Measurements from ENCODE around the gene VWA8.

The VWA8 gene

GRCh38 chr13:41608111-41608838, 352.6 kb downstream of the VWA8 start:
- TF ChIP-seq, protein P1, sequence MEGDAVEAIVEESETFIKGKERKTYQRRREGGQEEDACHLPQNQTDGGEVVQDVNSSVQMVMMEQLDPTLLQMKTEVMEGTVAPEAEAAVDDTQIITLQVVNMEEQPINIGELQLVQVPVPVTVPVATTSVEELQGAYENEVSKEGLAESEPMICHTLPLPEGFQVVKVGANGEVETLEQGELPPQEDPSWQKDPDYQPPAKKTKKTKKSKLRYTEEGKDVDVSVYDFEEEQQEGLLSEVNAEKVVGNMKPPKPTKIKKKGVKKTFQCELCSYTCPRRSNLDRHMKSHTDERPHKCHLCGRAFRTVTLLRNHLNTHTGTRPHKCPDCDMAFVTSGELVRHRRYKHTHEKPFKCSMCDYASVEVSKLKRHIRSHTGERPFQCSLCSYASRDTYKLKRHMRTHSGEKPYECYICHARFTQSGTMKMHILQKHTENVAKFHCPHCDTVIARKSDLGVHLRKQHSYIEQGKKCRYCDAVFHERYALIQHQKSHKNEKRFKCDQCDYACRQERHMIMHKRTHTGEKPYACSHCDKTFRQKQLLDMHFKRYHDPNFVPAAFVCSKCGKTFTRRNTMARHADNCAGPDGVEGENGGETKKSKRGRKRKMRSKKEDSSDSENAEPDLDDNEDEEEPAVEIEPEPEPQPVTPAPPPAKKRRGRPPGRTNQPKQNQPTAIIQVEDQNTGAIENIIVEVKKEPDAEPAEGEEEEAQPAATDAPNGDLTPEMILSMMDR (IDR thresholded peaks at IDR 0.05; ENCODE audit: low read depth, low read length, missing control alignments) = no peak
- DNase-seq (ENCODE audit: extremely low read depth, low read depth) = peak; percentile 27
- no peak overlapping the region for H3K4me3 ChIP-seq (replicated peaks; ENCODE audit: low read depth, low read length)

DNA sequence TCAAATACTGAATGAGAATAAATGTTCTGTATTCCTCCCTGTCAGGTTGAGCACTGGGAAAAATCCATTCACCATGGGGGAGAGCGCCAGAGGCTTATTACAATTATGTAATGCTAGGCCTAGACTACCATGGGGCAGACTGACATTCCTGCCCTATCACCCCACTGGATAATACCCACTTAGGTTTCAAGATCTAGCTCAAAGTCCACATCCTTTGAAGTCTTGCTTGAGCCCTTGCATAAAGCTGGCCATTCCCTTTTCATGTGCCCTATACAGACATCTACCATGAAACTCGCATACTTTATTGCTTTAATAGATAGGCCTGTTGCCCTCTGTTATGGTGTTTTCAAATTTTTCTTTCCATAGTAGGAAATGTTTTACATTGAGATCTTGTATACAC, 354.3 kb downstream of the VWA8 start:
- TF ChIP-seq, protein P1 (IDR thresholded peaks at IDR 0.05; ENCODE audit: low read depth, low read length, missing control alignments) = no peak
- no peak for DNase-seq (ENCODE audit: extremely low read depth, low read depth)

DNA sequence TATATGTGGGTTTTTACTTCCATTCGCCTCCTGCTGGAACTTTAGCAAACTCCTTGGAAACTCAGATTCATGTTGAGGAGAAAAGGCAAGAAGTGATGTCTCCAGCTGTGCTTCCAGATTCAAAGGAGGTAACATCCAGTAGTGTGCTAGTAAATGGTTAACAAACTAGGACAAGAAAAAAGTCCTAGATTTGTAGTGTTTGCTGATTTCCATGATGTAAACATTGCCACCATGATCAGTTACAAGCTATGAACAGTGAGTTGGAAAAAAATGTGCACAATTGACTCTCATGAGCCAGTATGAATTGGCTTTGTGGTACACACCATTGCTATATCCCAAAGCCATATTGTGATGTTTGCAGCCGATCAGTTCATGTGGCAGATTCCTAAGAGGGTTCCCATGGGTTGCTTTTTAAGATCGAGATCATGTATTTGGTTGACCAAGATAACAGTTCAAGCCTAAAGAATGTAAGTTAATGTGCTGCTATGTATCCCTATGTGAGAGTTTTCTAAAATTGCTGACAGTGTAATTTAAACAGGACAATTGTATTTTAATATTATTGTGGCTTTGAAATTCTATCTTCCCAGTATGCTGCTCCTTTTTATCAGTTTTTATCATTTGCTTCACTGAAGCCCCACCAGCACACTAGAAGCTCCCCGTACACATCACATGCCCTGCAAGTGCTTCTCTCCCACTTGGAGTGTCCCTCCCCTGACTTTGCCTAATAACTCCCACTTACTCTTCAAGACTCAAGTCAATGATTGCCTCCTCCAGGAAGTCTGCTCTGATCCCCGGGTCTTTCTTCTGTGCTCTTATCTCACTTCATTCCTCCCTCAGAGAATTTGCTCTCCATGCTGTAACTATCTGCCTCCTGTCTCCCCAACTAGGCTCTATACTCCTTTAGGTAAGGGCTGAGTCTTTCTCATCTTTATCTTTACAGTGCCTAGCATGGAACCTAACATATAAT, 355.3 kb downstream of the VWA8 start:
- no peak overlapping the region for H3K4me3 ChIP-seq (replicated peaks; ENCODE audit: low read depth, low read length)
- TF ChIP-seq, protein P1 (IDR thresholded peaks at IDR 0.05; ENCODE audit: low read depth, low read length, missing control alignments) = no peak
- no peak for DNase-seq (ENCODE audit: extremely low read depth, low read depth)

More for the DNA sequence above, 354.3 kb downstream of the VWA8 start:
- H3K4me3 ChIP-seq (replicated peaks; ENCODE audit: low read depth, low read length) = no peak overlapping the region

DNA sequence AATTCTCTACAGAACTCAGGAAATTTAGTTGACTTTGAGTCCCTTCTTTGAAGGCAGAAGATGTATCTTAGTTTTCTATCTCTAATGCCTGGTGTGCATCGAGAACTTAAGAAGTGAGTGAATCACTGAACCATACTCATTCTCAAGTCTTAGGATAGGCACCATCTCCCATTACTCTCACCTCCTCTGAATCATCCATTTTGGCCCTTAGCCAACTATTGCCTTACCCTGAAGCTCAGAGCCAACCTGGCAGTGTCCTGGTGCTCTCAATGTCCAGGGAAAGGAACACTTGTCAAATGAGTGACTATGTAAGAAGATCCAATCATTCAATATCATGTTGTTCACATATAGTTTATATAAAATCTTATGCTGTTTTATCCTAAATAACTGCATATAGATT, 357.0 kb downstream of the VWA8 start:
- peak; percentile 52 for DNase-seq (ENCODE audit: extremely low read depth, low read depth)
- TF ChIP-seq, protein P1 (IDR thresholded peaks at IDR 0.05; ENCODE audit: low read depth, low read length, missing control alignments) = no peak
- no peak overlapping the region for H3K4me3 ChIP-seq (replicated peaks; ENCODE audit: low read depth, low read length)

- TF ChIP-seq, protein P1 (IDR thresholded peaks at IDR 0.05; ENCODE audit: low read depth, low read length, missing control alignments) = no peak
- DNase-seq (ENCODE audit: extremely low read depth, low read depth) = peak; percentile 86
- H3K4me3 ChIP-seq (replicated peaks; ENCODE audit: low read depth, low read length) = no peak overlapping the region
Observed at GRCh38 chr13:41601718-41602445, 359.0 kb downstream of the VWA8 start.

- TF ChIP-seq, protein P1 (IDR thresholded peaks at IDR 0.05; ENCODE audit: low read depth, low read length, missing control alignments) = no peak
- DNase-seq (ENCODE audit: extremely low read depth, low read depth) = no peak
- H3K4me3 ChIP-seq (replicated peaks; ENCODE audit: low read depth, low read length) = no peak overlapping the region
Observed at GRCh38 chr13:41599619-41600018, 361.3 kb downstream of the VWA8 start.

Measured in HFF-Myc (cell line).